GM18519 (cell line): ENCODE measurements around the gene KIF16B.
"Not testable (repeated sequence)": the region's sequence is repeated elsewhere in the genome, so short reads cannot be mapped to it uniquely, and the experiment has no call there.

ENCODE experiments used
- ATAC-seq: cut with Tn5 transposase; IDR thresholded peaks from one replicate; pipeline ENCODE4 v1.9.1; 2021; ENCODE audit warnings: mild to moderate bottlenecking, moderate library complexity; ENCODE audit not compliant: unreplicated experiment, low FRiP score

KIF16B gene

DNA sequence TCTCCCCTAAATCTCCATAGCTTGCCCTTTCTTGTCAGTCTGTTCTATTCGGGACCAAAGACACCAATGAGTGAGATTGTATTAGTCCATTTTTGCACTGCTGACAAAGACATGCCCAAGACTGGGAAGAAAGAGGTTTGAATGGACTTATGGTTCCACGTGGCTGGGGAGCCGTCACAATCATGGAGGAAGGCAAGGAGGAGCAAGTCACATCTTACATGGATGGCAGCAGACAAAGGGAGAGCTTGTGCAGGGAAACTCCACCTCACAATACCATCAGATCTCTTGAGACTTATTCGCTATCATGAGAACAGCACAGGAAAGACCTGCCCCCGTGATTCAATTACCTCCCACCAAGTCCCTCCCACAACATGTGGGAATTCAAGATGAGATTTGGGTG, 133.7 kb downstream of the KIF16B start:
- ATAC-seq, result not testable (repeated sequence)

DNA sequence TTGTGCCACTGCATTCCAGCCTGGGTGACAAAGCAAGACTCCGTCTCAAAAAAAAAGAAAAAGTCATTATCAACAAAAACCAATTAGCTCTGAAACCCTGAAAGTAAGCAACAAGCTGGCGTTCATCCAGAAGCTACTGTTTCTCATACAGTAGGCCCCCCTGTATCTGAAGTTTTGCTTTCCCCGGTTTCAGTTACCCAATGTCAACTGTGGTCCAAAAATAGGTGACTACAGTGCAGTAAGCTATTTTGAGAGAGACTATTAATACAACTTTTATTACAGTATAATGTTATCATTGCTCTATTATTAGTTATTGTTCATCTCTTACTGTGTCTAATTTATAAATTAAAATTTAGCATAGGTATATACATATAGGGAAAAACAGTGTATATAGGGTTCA, 135.1 kb downstream of the KIF16B start:
- ATAC-seq, result no peak

DNA sequence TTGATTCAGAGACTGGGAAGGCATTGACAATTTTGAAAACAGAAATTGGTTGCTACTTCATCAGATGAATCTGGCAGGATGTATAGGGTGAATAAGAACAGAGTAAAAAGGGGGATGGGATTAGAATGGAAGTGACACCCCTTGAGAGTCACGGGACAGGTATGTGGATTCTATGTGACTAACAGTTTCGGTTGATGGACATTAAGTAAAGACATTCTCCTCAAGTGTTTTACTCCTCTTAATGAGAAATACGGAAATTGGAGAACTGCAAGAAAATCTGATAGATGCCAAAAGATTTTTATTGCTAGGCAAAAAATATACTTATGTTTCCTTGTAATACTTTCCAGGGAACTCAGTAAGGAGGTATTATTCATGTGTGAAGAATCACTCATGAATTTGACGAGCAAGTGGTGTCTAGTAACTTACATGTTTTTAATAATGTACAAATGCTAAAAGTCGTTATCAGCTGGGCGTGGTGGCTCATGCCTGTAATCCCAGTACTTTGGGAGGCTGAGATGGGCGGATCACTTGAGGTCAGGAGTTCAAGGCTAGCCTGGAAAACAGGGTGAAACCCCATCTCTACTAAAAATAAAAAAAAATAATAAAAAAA, 135.8 kb downstream of the KIF16B start:
- no peak for ATAC-seq

DNA sequence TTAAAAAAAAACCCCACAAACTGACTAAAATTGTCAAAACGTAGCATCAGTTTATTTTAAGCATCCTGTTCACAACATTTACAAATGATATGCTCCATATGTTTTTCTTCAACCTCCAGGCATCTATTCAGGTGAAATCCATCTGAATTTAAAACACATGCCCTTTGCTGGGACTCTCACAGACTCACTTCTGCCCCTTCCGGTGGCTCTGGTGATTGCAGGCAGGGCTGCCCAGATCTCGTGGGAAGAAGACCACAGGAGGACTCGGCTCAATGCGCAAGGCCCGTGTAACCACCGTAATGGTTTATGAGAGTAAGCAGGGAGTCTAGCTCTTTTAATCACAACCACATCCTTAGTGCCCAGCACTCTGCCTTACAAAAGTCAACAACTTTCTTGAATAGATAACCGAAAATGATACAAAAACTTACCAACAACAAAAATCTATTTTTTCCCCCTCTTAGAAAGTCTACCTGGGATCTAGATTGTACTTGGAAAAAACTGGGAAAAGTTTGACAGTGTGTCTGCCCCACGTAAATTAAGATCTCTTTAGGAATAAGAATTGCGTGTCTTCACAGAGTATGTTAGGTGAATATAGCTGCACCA, 139.1 kb downstream of the KIF16B start:
- peak; percentile 90 for ATAC-seq

DNA sequence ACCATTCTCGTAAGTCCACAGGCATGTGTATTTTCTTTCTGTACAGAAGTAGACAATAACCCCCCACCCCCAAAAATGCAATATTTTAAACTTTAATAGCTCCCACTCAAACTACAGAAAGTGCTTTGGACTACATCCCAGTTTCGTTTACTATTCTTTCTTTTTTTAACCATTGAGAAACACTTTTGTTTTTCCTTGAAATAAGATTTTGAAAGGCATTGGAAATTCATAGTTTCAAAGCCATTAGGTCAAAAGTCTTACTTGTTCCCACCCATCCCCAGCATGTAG, 140.0 kb downstream of the KIF16B start:
- no peak for ATAC-seq

DNA sequence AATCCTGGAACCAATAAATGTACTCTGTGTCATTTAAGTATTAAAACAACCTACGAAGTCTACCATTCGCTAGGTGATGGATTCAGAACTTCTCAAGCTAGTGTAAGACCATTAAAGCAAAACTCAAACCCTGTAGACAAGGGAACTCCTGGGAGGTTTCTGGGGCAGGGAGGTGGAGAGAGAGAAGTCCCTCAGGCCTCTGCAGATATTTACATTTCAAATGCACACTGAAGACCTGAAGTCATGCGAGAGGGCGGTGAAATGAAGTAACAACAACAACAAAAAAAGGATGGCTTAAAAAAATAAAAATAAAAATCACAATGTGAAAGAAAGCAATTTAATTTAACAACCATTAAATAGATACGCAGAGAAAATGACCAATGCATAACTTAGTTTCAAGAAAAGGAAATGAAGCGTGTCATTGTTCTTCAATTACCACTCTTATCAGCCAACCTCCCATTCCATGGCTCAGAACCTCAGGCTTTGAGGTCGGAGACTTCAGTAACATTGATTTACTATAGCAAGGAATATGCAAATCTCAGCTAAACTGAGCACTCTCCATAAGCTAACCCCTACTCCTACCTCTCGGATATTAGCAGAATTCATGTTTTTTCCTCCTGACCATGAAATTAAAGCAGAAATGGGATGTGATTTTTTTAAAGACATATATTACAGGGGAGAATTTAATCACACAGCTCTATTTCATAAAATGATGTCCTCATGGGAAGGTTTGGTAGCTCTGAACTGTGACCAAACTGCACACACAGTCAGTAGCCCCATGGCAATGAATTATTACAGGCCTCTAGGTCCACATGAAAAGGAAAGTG, 140.6 kb downstream of the KIF16B start:
- ATAC-seq, result no peak

DNA sequence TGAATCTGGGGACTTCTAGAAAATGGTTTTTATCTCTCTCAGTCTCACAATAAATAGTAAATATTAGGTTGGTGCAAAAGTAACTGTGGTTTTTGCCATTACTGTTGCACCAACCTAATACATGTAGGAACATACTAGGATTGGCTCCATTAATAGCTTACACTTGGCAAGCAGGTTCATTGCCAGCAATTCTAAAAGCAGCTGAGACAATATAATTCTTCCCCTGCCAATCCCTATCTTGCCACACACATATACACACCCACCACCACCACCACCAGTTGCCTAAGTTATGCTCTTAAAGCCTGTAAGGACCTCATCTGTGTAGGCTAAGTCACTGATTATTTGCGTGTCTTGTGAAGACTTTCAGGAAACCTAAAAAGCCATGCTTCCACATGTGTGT, 145.1 kb downstream of the KIF16B start:
- no peak for ATAC-seq

DNA sequence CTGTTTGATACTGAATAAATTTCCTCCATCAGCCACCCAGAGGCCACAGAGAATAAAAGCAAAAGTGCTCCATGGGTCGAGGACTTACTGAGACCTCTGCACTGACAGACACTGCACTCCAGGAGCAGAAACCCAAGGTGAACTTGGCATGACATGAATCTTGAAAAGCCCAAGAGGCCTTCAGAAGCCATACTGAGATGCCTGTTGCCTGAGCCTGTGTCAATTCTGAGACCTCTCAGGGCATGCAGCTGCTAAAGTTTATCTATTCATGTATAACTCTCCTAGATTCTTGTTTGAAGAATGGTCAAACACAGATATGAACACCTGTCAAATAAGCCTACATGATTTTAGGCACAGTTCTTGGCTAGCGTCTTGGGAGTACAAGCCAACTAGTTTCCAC, 145.7 kb downstream of the KIF16B start:
- ATAC-seq, result no peak

DNA sequence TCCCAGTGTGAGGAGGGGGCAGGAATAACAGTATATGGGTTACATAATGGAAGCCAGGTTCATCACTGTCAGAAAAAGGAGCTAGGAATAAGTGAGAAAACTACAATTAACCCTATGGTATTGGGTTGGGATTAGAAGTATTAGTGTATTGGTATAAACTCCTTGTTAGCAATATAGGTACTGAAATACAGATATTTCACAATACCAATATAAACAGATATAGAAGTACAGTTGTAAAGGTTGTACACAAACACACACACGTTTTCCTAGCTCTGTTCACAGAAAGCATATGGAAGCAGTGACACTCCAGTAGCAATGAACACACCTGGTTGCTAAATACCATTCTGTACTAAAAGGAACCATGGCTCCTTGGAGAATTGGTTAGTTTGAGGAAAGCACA, 148.5 kb downstream of the KIF16B start:
- no peak for ATAC-seq

DNA sequence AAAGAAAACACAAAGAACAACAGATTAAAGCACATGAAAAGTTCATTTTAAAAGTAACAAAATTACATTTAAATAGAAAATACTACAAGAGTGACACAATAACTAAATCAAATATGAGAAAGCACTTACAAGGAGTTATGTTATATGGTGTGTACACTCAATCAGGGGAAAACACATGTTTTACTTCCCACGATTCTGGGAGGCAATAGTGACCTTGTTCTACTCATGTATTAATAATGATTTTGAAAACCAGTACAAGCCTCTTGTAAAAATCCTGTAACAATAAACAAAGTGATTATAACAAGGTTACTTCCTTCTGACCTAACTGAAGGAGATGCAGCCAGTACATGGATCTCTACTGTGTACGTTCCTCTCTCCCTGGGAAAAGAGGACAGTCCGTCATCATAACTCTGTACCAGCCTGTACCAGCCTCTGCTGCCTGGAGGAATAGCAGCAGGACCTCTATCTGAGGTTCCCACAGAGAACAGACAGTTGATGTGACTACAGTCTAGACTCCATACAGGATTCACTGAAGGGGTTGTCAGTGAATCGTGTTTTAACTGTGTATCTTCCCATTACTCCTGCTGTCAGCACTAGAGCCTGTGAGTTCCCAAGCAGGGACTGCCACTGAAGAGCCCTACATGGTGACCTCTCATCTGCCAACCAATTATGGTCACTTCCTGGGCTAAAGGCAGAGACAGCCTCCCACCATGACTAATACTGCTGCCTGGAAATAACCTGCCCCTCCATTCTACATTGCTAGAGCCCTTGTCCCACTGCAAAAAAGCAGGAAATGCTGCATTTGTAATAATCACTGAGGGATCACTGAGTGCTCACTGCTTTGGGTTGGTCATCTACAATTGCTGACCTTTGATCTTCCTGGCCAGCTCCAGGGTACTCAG, 149.7 kb downstream of the KIF16B start:
- no peak for ATAC-seq

DNA sequence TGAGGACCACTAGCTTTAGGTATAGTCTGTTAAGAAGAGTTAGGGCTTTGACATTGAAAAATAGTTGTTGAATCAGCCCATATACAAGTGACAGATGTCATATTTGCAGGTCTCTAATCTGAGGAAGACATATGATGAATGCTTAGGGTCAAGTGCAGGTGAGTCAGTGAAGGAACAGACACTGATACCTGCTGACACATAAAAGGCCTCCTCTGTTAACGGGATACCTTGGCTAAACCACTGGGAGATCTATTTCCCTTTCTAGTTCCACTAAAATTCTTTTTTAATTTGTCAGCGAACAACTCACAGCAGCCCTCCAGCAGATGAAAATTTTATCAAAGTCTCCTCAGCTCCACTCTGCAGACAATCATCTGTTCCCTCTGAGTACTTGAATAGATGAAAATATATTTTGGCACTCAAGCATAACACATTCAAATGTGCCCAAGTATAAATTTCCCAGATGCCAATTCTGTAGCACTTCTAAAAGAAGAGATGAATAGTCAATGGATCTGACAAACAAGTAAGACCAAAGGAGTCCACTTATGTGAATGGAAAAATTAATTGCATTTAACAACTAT, 154.0 kb downstream of the KIF16B start:
- ATAC-seq, result no peak

DNA sequence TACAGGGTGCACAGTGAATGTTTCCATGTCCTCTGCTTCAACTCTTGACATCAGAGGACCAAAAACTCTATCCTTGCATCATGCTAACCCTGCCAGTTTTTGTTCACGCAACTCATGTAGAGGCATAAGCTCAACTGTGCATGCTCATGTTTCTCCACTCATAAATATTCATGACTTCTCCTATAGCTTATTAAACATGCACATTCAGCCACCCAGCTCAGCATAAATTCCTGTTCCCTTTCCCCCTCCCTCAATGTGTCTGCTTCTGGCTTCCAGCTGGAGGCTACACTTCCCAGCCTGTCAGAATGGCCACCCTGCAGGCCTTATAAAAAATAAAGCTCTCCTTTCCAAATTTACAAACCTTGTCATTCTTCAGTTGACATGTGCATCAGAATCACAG, 154.6 kb downstream of the KIF16B start:
- ATAC-seq, result no peak

DNA sequence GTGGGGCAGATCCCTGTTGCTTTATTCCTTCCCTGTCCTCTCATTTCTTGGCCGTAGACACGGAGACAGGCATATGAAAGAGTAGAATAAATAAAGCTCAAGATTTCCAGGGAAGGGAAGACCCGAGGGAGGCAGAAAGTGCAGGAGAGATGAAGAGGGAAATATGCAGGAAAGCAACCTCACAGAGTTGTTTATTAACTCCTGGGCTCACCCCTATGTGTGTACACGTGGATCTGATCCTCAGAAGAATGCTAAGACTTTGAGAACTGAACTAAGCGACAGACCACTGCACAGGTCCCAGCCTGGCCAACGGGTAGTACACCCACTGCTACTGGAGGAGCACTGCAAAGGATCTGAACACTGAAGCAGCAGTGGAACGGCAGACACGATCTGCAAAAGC, 156.2 kb downstream of the KIF16B start:
- no peak for ATAC-seq

DNA sequence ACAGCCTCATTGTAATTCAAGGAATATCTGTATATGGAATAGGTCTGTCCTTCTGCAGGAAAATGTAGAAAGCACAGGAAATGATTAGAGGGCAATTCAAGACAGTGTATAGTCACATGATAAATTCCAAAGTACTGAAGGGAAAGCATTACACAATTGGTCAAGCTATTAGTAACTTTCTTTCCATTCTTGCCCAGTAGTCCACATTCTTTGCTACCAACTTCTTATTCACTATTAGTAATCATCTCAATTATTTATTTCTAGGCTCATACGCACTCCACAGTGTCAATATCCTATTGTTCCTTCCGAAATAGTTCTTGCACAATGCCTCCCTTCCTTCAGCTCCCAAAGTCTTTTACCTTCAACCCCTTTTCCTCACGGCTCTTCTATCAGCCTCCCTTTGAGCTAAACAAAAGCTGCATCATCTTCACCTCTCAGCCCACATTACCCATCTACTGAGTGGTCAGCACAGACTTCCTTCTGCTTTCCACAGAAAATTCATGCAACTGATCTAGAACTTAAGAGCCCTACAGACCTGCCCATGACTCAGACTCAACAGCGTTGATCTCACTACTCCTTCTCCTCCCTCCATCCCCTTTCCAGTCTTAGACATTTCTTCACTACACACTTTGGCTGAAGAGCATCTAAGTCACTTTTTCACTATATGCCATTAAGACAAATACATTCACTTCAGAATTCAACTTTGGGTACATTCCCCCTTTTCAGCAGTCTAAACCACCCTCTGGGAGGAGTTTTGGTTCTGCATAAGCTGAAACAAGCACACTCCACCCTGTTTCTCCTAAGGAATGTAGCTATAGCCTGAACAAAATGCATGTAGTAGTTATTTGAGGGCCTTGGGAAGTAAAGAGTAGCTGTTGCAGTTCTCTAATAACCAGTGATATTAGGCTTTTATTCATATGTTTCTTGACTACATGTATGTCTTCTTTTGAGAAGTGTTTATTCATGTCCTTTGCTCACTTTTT, 157.9 kb downstream of the KIF16B start:
- no peak for ATAC-seq

DNA sequence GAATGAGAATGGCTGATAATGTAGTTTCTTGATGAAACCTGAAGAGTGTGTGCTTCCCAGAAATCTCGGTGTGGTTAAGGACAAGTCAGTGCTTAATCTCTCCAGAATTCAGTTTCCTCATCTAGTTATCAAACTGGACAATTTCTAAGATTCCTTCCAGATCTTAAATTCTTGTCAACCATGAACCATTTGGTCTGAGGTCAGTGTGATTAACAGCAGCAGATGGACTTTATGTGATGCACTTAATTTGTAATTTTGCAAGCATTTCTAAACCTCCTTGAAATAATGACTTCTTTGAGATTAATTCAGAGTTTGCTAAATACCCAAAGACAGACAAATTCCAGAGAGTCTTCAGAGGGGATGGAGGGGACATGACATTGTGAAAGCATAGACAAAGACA, 160.3 kb downstream of the KIF16B start:
- no peak for ATAC-seq

DNA sequence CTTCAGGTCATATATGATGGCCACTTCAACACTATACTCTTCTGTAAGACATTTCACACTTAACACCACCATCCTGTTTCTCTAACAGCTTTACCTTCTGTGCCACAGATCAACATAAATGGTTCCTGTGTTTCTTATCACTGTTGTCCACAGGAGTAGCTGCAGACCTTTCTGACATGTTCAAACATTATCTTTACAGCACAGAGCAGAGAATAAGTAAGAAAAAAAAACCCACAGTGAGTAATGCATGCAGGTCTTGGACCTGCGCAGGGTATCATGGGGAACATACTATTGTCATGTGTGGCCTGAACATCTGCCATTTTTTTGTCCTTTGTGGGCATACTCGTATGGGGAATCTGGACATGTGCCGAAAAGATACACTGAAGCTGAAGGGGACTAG, 161.9 kb downstream of the KIF16B start:
- ATAC-seq, result no peak

DNA sequence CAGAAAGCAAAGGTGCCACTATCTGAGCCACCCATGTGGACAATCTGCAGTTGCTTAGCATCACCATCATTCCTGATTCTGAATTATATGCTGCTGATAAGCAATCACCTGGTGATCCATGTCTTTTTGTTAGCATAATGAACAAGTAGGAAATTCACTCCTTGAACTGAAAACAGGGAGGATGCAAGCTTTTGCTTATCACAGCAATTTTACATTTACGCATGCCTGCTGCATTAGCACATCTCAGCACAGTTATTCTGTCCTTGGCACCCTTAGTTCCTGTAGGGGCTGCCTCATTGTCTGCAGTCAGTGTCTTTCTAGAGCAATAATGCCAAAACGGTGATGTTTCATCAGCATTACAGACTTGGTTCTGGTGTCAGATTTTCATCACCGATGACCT, 162.6 kb downstream of the KIF16B start:
- no peak for ATAC-seq

DNA sequence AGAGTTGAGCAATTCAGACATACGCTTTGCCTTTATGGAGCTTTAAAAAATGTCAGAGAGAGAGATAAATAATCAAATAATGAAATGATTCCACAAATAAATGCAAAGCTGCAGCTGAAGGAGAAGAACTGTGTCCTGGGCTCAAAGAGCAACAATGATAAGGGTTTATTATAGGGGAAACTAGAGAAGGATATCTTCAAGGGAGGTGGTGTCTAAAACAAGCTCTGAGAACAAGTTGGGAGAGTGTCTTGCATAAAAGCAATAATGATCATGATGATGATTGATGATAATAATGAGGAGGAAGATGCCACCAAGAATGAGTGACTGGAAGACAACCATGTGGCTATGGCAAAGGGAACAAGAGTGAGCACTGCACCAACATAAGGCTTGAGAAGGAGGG, 164.3 kb downstream of the KIF16B start:
- ATAC-seq, result no peak

DNA sequence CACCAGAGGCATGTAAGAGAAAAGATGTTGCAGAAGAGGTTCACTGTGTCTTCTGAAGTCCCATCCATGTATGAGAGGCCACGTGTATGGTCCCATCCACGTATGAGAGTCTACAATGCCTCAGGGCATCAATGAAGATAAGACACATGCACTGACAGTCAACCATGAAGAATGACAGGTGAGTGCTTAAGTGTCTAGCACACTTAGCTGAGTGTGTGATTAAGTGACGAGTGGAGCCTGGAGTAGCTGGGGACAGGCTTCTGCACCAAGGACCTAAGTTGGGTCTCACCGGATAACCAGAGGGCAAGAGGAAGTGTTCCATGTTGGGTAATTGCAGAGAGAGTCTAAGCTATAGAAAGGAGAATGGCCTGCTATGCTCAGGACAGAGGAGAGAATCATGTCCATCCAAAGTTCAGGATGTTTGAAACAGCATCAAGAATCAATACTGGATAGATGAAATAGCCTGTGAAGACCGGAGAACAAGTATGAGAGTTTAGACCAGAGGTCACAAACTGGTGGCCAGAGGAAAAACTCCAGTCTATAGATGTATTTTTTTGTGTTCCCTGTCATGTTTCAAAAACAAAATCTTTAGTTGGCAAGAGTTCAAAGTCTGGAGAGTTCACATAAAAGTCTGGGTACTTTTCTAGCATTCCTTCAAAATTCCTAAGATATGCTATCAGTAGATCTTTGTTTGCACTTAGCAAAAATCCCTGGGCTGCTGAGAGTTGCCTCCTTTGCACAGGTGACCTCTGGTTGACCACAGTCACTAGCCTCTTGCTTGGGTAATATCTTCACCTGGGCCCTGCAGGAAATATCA, 165.8 kb downstream of the KIF16B start:
- ATAC-seq, result no peak
